GM21367 (cell line): ENCODE measurements around the gene TP53I11.

Experiments used
- ATAC-seq: cut with Tn5 transposase; IDR thresholded peaks from one replicate; pipeline ENCODE4 v1.9.1; 2021; ENCODE audit not compliant: unreplicated experiment

Gene TP53I11

GRCh38 chr11:44889266-44889665 is 61.4 kb downstream of the TP53I11 start:
- no peak for ATAC-seq

GRCh38 chr11:44887636-44888035 is 63.0 kb downstream of the TP53I11 start:
- ATAC-seq, result no peak

- no peak for ATAC-seq
Observed at GRCh38 chr11:44886790-44887140, 63.9 kb downstream of the TP53I11 start.

GRCh38 chr11:44885919-44886789 is 64.5 kb downstream of the TP53I11 start:
- ATAC-seq, result no peak

- no peak for ATAC-seq
Observed at GRCh38 chr11:44885065-44885810, 65.4 kb downstream of the TP53I11 start.

- no peak for ATAC-seq
Observed at GRCh38 chr11:44884056-44884455, 66.6 kb downstream of the TP53I11 start.

GRCh38 chr11:44883277-44883676 is 67.4 kb downstream of the TP53I11 start:
- no peak for ATAC-seq
